Measurements from ENCODE around the gene SDC4. TPM values are rescaled to one million over a fixed set of nuclear protein-coding genes. Genes with fewer than 3 reads are reported as not detected.

SDC4 gene
- total RNA-seq, 2 donors from 2014 or later, result 123 to 266 TPM

DNA sequence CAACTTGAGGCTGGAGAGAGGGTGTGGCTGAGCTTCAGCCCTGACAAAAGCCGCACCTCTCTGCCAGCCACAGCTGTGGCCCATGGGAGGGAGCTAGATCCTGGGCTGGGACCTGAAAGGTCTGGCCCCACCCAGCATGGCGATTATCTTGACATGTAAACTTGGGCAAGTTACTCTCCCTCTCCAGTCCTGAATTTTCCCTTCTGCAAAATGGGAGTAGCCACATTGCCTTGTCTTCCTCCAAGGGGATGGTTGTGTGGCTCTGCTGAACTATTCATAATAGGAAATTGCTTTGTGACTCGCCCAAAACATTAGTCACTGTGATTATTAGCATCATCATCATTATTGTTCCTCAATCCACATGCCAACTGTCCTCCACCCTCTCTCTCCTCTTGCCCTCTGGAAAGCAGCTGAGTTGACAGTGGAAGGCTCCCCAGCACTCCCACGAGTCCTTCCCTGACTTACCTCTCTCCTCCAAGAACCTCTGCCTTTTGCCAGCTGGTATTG lies 64.6 kb downstream of the SDC4 start:
- TF ChIP-seq, protein P1, sequence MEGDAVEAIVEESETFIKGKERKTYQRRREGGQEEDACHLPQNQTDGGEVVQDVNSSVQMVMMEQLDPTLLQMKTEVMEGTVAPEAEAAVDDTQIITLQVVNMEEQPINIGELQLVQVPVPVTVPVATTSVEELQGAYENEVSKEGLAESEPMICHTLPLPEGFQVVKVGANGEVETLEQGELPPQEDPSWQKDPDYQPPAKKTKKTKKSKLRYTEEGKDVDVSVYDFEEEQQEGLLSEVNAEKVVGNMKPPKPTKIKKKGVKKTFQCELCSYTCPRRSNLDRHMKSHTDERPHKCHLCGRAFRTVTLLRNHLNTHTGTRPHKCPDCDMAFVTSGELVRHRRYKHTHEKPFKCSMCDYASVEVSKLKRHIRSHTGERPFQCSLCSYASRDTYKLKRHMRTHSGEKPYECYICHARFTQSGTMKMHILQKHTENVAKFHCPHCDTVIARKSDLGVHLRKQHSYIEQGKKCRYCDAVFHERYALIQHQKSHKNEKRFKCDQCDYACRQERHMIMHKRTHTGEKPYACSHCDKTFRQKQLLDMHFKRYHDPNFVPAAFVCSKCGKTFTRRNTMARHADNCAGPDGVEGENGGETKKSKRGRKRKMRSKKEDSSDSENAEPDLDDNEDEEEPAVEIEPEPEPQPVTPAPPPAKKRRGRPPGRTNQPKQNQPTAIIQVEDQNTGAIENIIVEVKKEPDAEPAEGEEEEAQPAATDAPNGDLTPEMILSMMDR (IDR thresholded peaks at IDR 0.05), result no peak
- TF ChIP-seq POLR2A (IDR thresholded peaks at IDR 0.05) (no peak), POLR2AphosphoS5 (IDR thresholded peaks at IDR 0.05) (no peak)
- intact Hi-C loops (cut with DNase I), result no loop called here
- Histone ChIP-seq H3K4me1 (replicated peaks) (no peaks in the 10 kb centered on the region), H3K36me3 (no peaks in the 10 kb centered on the region), H3K9me3 (no peaks in the 10 kb centered on the region), H3K27ac (no peak overlapping the region), H3K4me3 (no peak overlapping the region), H3K27me3 (replicated peaks; ENCODE audit: insufficient read depth) (no peaks in the 10 kb centered on the region)
- 65% methylated on average over 4 of the region's 4 CpGs for WGBS
- DNase-seq (ENCODE audit: low spot score), result no peak

GRCh38 chr20:45282700-45283550 lies 65.3 kb downstream of the SDC4 start:
- H3K27me3 ChIP-seq (replicated peaks; ENCODE audit: insufficient read depth), result no peaks in the 10 kb centered on the region
- H3K4me1 ChIP-seq (replicated peaks), result no peaks in the 10 kb centered on the region
- intact Hi-C loops (cut with DNase I), result no loop called here
- DNase-seq (ENCODE audit: low spot score), result no peak
- WGBS, result 73% methylated on average over 7 of the region's 7 CpGs
- no peak overlapping the region for H3K27ac ChIP-seq
- TF ChIP-seq, protein P1 (IDR thresholded peaks at IDR 0.05), result no peak
- TF ChIP-seq POLR2AphosphoS5 (IDR thresholded peaks at IDR 0.05) (no peak), POLR2A (IDR thresholded peaks at IDR 0.05) (no peak)
- H3K4me3 ChIP-seq, result no peak overlapping the region
- H3K36me3 ChIP-seq, result no peaks in the 10 kb centered on the region
- no peaks in the 10 kb centered on the region for H3K9me3 ChIP-seq

GRCh38 chr20:45279992-45280391 lies 68.2 kb downstream of the SDC4 start:
- no peaks in the 10 kb centered on the region for H3K4me1 ChIP-seq (replicated peaks)
- H3K9me3 ChIP-seq, result no peaks in the 10 kb centered on the region
- no peaks in the 10 kb centered on the region for H3K27me3 ChIP-seq (replicated peaks; ENCODE audit: insufficient read depth)
- no peak for DNase-seq (ENCODE audit: low spot score)
- H3K27ac ChIP-seq, result no peak overlapping the region
- TF ChIP-seq POLR2A (IDR thresholded peaks at IDR 0.05) (no peak), POLR2AphosphoS5 (IDR thresholded peaks at IDR 0.05) (no peak)
- TF ChIP-seq, protein P1 (IDR thresholded peaks at IDR 0.05), result no peak
- intact Hi-C loops (cut with DNase I), result no loop called here
- 70% methylated on average over 1 of the region's 1 CpG for WGBS
- no peak overlapping the region for H3K4me3 ChIP-seq
- H3K36me3 ChIP-seq, result no peaks in the 10 kb centered on the region

DNA sequence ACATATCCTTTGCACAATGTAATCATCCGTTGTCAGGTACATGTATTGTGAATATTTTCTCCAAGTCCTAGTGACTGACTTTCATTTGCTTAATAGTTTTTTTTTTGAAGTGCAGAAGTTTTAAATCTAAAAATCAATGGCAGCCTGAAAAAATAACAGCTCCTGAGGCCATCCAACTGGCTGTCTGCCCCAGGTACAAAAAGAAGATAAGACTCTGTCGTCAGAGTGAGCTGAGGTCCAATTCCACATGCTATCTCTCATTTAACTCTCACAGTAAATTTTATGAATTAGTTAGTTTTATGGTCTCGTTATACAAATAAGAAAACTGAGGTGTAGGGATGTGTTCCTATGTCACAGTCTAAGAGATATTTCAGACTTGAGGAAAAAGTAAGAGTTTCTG lies 72.9 kb downstream of the SDC4 start:
- Histone ChIP-seq H3K36me3 (no peaks in the 10 kb centered on the region), H3K27ac (no peak overlapping the region), H3K4me3 (no peak overlapping the region), H3K9me3 (no peaks in the 10 kb centered on the region), H3K4me1 (replicated peaks) (no peaks in the 10 kb centered on the region), H3K27me3 (replicated peaks; ENCODE audit: insufficient read depth) (no peaks in the 10 kb centered on the region)
- 51% methylated on average over 3 of the region's 3 CpGs for WGBS
- no peak for TF ChIP-seq POLR2AphosphoS5 (IDR thresholded peaks at IDR 0.05)
- TF ChIP-seq, protein P1 (IDR thresholded peaks at IDR 0.05), result no peak
- TF ChIP-seq POLR2A (IDR thresholded peaks at IDR 0.05), result no peak
- intact Hi-C loops (cut with DNase I), result no loop called here
- DNase-seq (ENCODE audit: low spot score), result no peak

Other genes with a start within 250 kb of the SDC4 start
- gene KCNS1, start 247.3 kb downstream of the SDC4 start, total RNA-seq, result 1 to 10 TPM in 1 of 2 donors, under 1 TPM in 1; 0.09 to 4.7 TPM
- 1 to 10 TPM; 1.0 to 2.3 TPM for gene WFDC5, start 233.2 kb downstream of the SDC4 start, total RNA-seq
- gene WFDC12, start 224.0 kb downstream of the SDC4 start, total RNA-seq, result not detected
- gene PI3, start 173.5 kb downstream of the SDC4 start, total RNA-seq, result 1 to 10 TPM in 1 of 2 donors, not detected in 1; 1.5 TPM
- 100 to 1,000 TPM in 1 of 2 donors, under 1 TPM in 1; 0.14 to 250 TPM for gene SEMG1, start 141.4 kb downstream of the SDC4 start, total RNA-seq
- 10 to 100 TPM in 1 of 2 donors, under 1 TPM in 1; 0.18 to 70.5 TPM for gene SEMG2, start 127.1 kb downstream of the SDC4 start, total RNA-seq
- gene SLPI, start 93.9 kb downstream of the SDC4 start, total RNA-seq, result 100 to 1,000 TPM; 168 to 202 TPM
- gene RBPJL, start 41.6 kb downstream of the SDC4 start, total RNA-seq, result not detected
- under 1 TPM in 1 of 2 donors, not detected in 1; 0.34 TPM for gene MATN4, start 40.1 kb downstream of the SDC4 start, total RNA-seq
- 10 to 100 TPM; 29.3 to 57.4 TPM for gene SYS1, start 14.7 kb upstream of the SDC4 start, total RNA-seq
- gene TP53TG5, start 29.9 kb upstream of the SDC4 start, total RNA-seq, result under 1 TPM in 1 of 2 donors, not detected in 1; 0.51 TPM
- 10 to 100 TPM; 33.7 to 34.4 TPM for gene DBNDD2, start 59.9 kb upstream of the SDC4 start, total RNA-seq
- gene PIGT, start 67.7 kb upstream of the SDC4 start, total RNA-seq, result 100 to 1,000 TPM in 1 of 2 donors, 10 to 100 TPM in 1; 91.8 to 136 TPM
- gene WFDC2, start 121.3 kb upstream of the SDC4 start, total RNA-seq, result 100 to 1,000 TPM in 1 of 2 donors, 10 to 100 TPM in 1; 100.0 to 122 TPM
- gene SPINT3, start 167.2 kb upstream of the SDC4 start, total RNA-seq, result not detected
- gene WFDC6, start 191.1 kb upstream of the SDC4 start, total RNA-seq, result 10 to 100 TPM in 1 of 2 donors, not detected in 1; 34.8 TPM
- gene EPPIN, start 199.0 kb upstream of the SDC4 start, total RNA-seq, result 100 to 1,000 TPM in 1 of 2 donors, not detected in 1; 137 TPM
- gene WFDC8, start 230.9 kb upstream of the SDC4 start, total RNA-seq, result not detected